Measurements from ENCODE around the gene COPS9.

DNA sequence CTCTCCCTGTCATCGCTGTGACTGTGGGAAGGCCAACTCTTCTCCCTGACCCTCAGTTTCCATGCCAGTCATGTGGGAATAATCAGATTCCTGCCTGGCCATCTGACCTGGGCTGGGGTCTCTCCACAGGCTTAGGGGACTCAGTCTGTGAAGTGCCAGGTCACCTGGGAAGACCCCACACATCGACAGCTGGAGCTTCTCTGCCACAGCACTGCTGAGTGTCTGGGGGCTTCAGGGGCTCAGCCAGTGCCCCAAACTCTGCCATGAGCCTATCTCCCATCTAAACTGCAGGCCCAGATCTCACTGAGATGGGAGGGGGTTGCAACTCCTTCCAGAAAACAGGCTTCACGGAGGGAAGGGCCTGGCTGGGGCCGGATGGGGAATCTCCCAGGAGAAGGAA, 46.4 kb upstream of the COPS9 start:
- TF ChIP-seq, protein P1, sequence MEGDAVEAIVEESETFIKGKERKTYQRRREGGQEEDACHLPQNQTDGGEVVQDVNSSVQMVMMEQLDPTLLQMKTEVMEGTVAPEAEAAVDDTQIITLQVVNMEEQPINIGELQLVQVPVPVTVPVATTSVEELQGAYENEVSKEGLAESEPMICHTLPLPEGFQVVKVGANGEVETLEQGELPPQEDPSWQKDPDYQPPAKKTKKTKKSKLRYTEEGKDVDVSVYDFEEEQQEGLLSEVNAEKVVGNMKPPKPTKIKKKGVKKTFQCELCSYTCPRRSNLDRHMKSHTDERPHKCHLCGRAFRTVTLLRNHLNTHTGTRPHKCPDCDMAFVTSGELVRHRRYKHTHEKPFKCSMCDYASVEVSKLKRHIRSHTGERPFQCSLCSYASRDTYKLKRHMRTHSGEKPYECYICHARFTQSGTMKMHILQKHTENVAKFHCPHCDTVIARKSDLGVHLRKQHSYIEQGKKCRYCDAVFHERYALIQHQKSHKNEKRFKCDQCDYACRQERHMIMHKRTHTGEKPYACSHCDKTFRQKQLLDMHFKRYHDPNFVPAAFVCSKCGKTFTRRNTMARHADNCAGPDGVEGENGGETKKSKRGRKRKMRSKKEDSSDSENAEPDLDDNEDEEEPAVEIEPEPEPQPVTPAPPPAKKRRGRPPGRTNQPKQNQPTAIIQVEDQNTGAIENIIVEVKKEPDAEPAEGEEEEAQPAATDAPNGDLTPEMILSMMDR (conservative IDR thresholded peaks at IDR 0.05; ENCODE audit: low read depth in 2 of 2) = no peak
- no peak for TF ChIP-seq EZH2phosphoT487 (IDR thresholded peaks at IDR 0.05; ENCODE audit: unreplicated experiment)
- TF ChIP-seq EZH2 (IDR thresholded peaks at IDR 0.05; ENCODE audit: low read depth, unreplicated experiment) = no peak
- TF ChIP-seq POLR2AphosphoS5 (IDR thresholded peaks at IDR 0.05; ENCODE audit: low read depth) = no peak
- TF ChIP-seq ZNF114 (CRISPR knock-in tag; IDR thresholded peaks at IDR 0.05) = no peak
- TF ChIP-seq, protein P2, sequence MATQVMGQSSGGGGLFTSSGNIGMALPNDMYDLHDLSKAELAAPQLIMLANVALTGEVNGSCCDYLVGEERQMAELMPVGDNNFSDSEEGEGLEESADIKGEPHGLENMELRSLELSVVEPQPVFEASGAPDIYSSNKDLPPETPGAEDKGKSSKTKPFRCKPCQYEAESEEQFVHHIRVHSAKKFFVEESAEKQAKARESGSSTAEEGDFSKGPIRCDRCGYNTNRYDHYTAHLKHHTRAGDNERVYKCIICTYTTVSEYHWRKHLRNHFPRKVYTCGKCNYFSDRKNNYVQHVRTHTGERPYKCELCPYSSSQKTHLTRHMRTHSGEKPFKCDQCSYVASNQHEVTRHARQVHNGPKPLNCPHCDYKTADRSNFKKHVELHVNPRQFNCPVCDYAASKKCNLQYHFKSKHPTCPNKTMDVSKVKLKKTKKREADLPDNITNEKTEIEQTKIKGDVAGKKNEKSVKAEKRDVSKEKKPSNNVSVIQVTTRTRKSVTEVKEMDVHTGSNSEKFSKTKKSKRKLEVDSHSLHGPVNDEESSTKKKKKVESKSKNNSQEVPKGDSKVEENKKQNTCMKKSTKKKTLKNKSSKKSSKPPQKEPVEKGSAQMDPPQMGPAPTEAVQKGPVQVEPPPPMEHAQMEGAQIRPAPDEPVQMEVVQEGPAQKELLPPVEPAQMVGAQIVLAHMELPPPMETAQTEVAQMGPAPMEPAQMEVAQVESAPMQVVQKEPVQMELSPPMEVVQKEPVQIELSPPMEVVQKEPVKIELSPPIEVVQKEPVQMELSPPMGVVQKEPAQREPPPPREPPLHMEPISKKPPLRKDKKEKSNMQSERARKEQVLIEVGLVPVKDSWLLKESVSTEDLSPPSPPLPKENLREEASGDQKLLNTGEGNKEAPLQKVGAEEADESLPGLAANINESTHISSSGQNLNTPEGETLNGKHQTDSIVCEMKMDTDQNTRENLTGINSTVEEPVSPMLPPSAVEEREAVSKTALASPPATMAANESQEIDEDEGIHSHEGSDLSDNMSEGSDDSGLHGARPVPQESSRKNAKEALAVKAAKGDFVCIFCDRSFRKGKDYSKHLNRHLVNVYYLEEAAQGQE (IDR thresholded peaks at IDR 0.05; ENCODE audit: unreplicated experiment) = no peak
- no peak for TF ChIP-seq CREB1 (CRISPR knock-in tag; IDR thresholded peaks at IDR 0.05; ENCODE audit: low read depth)
- no peak for TF ChIP-seq JUNB (IDR thresholded peaks at IDR 0.05; ENCODE audit: unreplicated experiment)
- TF ChIP-seq STAT1 (IDR thresholded peaks at IDR 0.05; ENCODE audit: unreplicated experiment) = no peak
- TF ChIP-seq, protein P3, sequence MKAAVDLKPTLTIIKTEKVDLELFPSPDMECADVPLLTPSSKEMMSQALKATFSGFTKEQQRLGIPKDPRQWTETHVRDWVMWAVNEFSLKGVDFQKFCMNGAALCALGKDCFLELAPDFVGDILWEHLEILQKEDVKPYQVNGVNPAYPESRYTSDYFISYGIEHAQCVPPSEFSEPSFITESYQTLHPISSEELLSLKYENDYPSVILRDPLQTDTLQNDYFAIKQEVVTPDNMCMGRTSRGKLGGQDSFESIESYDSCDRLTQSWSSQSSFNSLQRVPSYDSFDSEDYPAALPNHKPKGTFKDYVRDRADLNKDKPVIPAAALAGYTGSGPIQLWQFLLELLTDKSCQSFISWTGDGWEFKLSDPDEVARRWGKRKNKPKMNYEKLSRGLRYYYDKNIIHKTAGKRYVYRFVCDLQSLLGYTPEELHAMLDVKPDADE (IDR thresholded peaks at IDR 0.05) = no peak

Data from GM23338 (cell line).